ENCODE measurements around the gene WNT5B.

DNA sequence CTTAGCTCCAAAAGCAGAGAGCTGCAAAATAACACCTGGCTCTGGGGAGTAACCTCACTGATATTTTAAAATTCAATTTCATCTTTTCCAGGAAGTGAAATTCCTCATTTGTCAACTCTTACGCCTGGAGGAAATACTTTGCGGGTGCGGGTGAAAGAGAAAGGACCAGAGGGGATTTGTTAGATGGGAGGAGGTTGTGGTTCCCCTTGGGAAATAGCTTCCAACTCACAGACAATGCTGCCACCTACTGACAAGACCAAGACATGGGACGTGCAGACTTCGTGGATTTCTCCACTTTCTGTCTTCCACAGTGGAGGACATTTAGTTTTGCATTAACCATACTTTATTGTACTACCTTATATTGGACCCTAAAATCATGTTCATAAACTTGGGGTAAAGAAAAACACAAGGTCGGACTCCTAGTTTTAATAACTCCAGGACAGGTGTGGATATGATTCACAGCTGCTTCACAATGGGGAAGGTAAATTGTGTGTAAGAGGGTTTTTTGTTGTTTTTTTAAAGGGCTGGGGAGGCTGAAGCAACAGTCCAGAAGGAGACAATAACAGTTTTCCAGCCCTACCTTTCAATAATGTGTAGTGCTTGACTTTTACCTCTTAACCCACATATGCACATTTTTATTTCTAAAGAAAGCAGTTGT, 45.5 kb upstream of the WNT5B start:
- TF ChIP-seq, protein P1, sequence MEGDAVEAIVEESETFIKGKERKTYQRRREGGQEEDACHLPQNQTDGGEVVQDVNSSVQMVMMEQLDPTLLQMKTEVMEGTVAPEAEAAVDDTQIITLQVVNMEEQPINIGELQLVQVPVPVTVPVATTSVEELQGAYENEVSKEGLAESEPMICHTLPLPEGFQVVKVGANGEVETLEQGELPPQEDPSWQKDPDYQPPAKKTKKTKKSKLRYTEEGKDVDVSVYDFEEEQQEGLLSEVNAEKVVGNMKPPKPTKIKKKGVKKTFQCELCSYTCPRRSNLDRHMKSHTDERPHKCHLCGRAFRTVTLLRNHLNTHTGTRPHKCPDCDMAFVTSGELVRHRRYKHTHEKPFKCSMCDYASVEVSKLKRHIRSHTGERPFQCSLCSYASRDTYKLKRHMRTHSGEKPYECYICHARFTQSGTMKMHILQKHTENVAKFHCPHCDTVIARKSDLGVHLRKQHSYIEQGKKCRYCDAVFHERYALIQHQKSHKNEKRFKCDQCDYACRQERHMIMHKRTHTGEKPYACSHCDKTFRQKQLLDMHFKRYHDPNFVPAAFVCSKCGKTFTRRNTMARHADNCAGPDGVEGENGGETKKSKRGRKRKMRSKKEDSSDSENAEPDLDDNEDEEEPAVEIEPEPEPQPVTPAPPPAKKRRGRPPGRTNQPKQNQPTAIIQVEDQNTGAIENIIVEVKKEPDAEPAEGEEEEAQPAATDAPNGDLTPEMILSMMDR (IDR thresholded peaks at IDR 0.05; ENCODE audit: low read length), result peak; percentile 100
- TF ChIP-seq EZH2 (IDR thresholded peaks at IDR 0.05; ENCODE audit: borderline replicate concordance, low read length), result no peak
